ENCODE results near the gene MC5R.

MC5R gene

DNA sequence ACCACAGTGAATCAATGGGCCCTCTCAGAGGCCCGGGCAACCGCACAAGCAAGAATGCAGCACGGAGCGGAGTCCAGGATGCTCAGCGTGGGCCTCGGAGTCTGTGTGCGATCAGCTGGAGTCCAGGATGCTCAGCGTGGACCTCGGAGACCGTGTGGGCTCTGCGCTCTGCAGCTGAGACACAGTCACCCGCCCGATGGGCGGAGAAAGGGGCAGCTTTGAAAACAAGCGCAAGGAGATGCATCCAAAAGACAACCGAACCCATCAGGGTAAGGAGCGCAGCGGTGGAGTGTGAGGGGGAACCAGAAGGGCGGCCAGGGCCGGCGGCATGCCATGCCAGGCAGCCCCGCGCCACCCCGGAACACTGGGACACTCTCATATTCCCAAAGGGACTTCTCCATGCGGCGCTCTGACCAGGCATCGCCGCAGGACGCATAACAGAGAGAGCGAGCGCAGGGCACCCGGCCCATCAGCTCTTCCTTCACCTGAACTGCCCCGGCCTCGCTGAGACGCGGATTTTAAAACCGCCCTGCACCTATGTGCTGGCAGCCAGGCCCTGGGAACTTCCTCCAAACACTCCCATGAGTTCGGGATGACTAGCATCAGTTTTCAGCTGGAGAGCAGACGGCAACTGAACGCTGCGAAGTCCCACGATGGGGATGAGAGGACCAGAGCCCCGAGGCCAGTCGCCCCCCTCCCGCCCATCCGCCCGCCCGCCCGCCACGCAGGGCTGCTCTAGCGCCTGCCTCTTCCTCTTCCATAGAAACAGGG, 44.7 kb downstream of the MC5R start:
- peaks cover 4% of the 10 kb centered on the region; the same call in 1 of the 2 replicates for H3K27me3 ChIP-seq
- TF ChIP-seq, protein P1, sequence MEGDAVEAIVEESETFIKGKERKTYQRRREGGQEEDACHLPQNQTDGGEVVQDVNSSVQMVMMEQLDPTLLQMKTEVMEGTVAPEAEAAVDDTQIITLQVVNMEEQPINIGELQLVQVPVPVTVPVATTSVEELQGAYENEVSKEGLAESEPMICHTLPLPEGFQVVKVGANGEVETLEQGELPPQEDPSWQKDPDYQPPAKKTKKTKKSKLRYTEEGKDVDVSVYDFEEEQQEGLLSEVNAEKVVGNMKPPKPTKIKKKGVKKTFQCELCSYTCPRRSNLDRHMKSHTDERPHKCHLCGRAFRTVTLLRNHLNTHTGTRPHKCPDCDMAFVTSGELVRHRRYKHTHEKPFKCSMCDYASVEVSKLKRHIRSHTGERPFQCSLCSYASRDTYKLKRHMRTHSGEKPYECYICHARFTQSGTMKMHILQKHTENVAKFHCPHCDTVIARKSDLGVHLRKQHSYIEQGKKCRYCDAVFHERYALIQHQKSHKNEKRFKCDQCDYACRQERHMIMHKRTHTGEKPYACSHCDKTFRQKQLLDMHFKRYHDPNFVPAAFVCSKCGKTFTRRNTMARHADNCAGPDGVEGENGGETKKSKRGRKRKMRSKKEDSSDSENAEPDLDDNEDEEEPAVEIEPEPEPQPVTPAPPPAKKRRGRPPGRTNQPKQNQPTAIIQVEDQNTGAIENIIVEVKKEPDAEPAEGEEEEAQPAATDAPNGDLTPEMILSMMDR (IDR thresholded peaks at IDR 0.05; ENCODE audit: low read depth, low read length): no peak
- no peaks in the 10 kb centered on the region for H3K9me3 ChIP-seq
- no peaks in the 10 kb centered on the region for H3K4me1 ChIP-seq
- H3K36me3 ChIP-seq: no peaks in the 10 kb centered on the region
- DNase-seq: no peak
- no peak overlapping the region for H3K4me3 ChIP-seq (ENCODE audit: low read depth, low read length)

DNA sequence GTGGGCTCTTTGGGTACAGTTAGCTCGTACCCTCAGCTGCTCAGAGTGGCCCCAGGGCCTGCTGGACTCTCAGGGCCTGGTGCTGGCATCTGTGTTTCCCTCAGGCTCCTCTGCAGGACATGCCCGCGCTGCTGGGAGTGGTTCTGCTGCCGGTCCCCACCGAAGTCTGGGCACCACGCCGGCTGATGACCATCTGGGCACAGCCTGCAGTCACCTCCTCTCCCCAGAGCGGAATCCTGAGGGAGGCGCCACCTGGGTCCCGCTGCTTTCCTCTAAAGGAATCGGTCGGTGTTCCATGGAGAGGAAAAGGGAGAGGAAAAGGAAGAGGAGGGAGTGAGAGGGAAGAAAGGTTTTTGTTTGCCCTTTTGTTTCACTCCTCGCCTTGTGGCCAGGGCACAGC, 47.8 kb downstream of the MC5R start:
- Histone ChIP-seq H3K36me3 (no peaks in the 10 kb centered on the region), H3K27me3 (peaks cover 4% of the 10 kb centered on the region; the same call in 1 of the 2 replicates), H3K4me3 (ENCODE audit: low read depth, low read length) (no peak overlapping the region), H3K4me1 (no peaks in the 10 kb centered on the region), H3K9me3 (no peaks in the 10 kb centered on the region)
- TF ChIP-seq, protein P1 (IDR thresholded peaks at IDR 0.05; ENCODE audit: low read depth, low read length): no peak
- no peak for DNase-seq

DNA sequence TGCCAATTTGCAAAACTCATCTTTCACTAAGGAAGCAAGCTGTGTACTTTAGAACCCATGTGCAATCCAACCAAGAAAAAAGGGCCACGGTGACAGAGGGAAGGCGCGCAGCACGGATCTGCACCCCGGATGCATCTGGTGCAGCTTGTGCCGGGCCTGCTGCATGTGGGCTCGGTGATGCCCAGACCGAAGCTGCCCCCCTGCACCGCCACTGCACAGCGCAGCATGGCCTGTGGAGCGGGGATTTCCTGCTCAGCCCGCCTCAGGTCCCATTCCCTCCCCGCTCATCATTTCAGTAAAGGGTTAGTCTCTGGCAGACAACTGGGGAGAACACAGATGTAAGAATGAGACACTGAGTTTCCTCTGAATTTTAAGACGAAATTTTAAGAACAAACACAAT, 48.4 kb downstream of the MC5R start:
- Histone ChIP-seq H3K4me1 (no peaks in the 10 kb centered on the region), H3K4me3 (ENCODE audit: low read depth, low read length) (no peak overlapping the region), H3K36me3 (no peaks in the 10 kb centered on the region), H3K27me3 (peaks cover 4% of the 10 kb centered on the region; the same call in 1 of the 2 replicates), H3K9me3 (no peaks in the 10 kb centered on the region)
- TF ChIP-seq, protein P1 (IDR thresholded peaks at IDR 0.05; ENCODE audit: low read depth, low read length): no peak
- no peak for DNase-seq

DNA sequence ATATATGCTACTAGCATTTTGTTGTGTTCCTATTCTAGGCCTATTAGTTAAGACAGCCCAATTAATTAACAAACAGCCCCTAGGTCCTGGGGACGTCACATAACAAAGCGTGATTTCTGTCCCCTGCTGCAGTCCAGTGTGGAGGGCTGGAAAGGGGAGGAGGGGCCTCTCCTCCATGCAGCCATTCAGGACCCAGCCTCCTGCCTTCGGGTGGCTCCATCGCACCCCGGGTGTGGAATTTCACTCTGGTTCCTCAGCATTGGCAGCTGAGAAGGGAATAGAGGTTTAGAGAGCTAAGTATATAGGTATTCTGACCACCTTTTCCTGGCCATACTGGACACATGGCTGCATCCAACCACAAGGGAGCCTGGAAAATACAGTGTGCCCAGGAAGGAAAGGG, 49.0 kb downstream of the MC5R start:
- TF ChIP-seq, protein P1 (IDR thresholded peaks at IDR 0.05; ENCODE audit: low read depth, low read length): no peak
- Histone ChIP-seq H3K4me1 (no peaks in the 10 kb centered on the region), H3K9me3 (no peaks in the 10 kb centered on the region), H3K36me3 (no peaks in the 10 kb centered on the region), H3K4me3 (ENCODE audit: low read depth, low read length) (no peak overlapping the region), H3K27me3 (peaks cover 4% of the 10 kb centered on the region; the same call in 1 of the 2 replicates)
- no peak for DNase-seq

DNA sequence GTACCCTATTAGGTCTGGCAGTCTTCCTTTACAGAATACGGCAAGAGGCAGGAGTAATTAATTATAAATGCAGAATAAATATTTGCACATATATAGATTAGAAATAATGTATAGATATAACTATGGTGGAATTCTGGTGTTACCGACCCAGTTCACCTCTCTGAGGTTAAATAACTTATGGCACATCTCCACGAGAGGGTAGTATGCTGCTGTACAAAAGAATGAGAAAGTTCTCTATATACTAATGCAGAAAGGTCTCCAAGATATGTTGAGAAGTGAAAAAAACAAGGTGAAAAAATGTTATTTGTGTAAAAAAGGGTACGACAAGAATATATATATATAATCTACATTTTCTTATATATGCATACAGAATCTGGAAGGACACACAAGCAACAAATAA, 50.6 kb downstream of the MC5R start:
- H3K4me1 ChIP-seq: no peaks in the 10 kb centered on the region
- TF ChIP-seq, protein P1 (IDR thresholded peaks at IDR 0.05; ENCODE audit: low read depth, low read length): no peak
- no peak overlapping the region for H3K4me3 ChIP-seq (ENCODE audit: low read depth, low read length)
- no peaks in the 10 kb centered on the region for H3K9me3 ChIP-seq
- no peaks in the 10 kb centered on the region for H3K27me3 ChIP-seq
- no peak for DNase-seq
- no peaks in the 10 kb centered on the region for H3K36me3 ChIP-seq
